Measurements from ENCODE around the gene EML1.

Gene EML1

GRCh38 chr14:99768381-99768780 lies 24.8 kb upstream of the EML1 start:
- TF ChIP-seq CTCF (IDR thresholded peaks at IDR 0.05; ENCODE audit: extremely low read depth, missing control alignments) = no peak
- DNase-seq (ENCODE audit: low spot score) = no peak

GRCh38 chr14:99769123-99769522 lies 24.1 kb upstream of the EML1 start:
- DNase-seq (ENCODE audit: low spot score) = no peak
- TF ChIP-seq CTCF (IDR thresholded peaks at IDR 0.05; ENCODE audit: extremely low read depth, missing control alignments) = no peak

- no peak for DNase-seq (ENCODE audit: low spot score)
- no peak for TF ChIP-seq CTCF (IDR thresholded peaks at IDR 0.05; ENCODE audit: extremely low read depth, missing control alignments)
These were observed 23.4 kb upstream of the EML1 start for GRCh38 chr14:99769799-99770198.

GRCh38 chr14:99772371-99773283 lies 20.6 kb upstream of the EML1 start:
- TF ChIP-seq CTCF (IDR thresholded peaks at IDR 0.05; ENCODE audit: extremely low read depth, missing control alignments) = no peak
- no peak for DNase-seq (ENCODE audit: low spot score)

- no peak for TF ChIP-seq CTCF (IDR thresholded peaks at IDR 0.05; ENCODE audit: extremely low read depth, missing control alignments)
- DNase-seq (ENCODE audit: low spot score) = no peak
These were observed 19.4 kb upstream of the EML1 start for GRCh38 chr14:99773521-99774497.

- no peak for DNase-seq (ENCODE audit: low spot score)
These were observed 18.5 kb upstream of the EML1 start for GRCh38 chr14:99774556-99775307.

More at GRCh38 chr14:99774556-99775307, 18.5 kb upstream of the EML1 start:
- no peak for TF ChIP-seq CTCF (IDR thresholded peaks at IDR 0.05; ENCODE audit: extremely low read depth, missing control alignments)

Measured in GM20000 (cell line).